ENCODE data around the gene CBLIF. TPM values are rescaled to one million over a fixed set of nuclear protein-coding genes. Genes with fewer than 3 reads are reported as not detected.

CBLIF gene
- total and polyA plus RNA-seq, 3 donors from 2014 or later = 0.37 to 0.54 TPM; not detected in 1

GRCh38 chr11:59801981-59802638 lies 43.2 kb downstream of the CBLIF start:
- WGBS, 2 donors = 63% methylated on average over 5 of the region's 5 CpGs
- Histone ChIP-seq H3K4me1 (no peaks in the 10 kb centered on the region), H3K9me3 (no peaks in the 10 kb centered on the region), H3K4me3 (no peak overlapping the region), H3K36me3 (ENCODE audit: low read depth, missing control alignments) (no peaks in the 10 kb centered on the region), H3K27ac (no peak overlapping the region), H3K27me3 (no peaks in the 10 kb centered on the region)
- intact Hi-C loops (cut with DNase I; ENCODE audit: low total_unique reads) = loop anchor here (5.0 kb wide), 1 partner anchor 45 kb away; the partner anchor contains the start of gene STX3
- DNase-seq = no peak
- TF ChIP-seq CTCF (IDR thresholded peaks at IDR 0.05) (no peak), POLR2A (IDR thresholded peaks at IDR 0.05) (no peak)

GRCh38 chr11:59801160-59801706 lies 44.1 kb downstream of the CBLIF start:
- no peaks in the 10 kb centered on the region for H3K9me3 ChIP-seq
- 52 to 58% methylated on average over 2 of the region's 2 CpGs for WGBS, 2 donors
- H3K36me3 ChIP-seq (ENCODE audit: low read depth, missing control alignments) = no peaks in the 10 kb centered on the region
- H3K27me3 ChIP-seq = no peaks in the 10 kb centered on the region
- no peaks in the 10 kb centered on the region for H3K4me1 ChIP-seq
- H3K4me3 ChIP-seq = no peak overlapping the region
- TF ChIP-seq CTCF (IDR thresholded peaks at IDR 0.05) (no peak), POLR2A (IDR thresholded peaks at IDR 0.05) (no peak)
- no peak overlapping the region for H3K27ac ChIP-seq
- intact Hi-C loops (cut with DNase I; ENCODE audit: low total_unique reads) = loop anchor here (5.0 kb wide), 1 partner anchor 44 kb away; the partner anchor contains the start of gene STX3
- no peak for DNase-seq

GRCh38 chr11:59800390-59801025 lies 44.8 kb downstream of the CBLIF start:
- Histone ChIP-seq H3K27ac (no peak overlapping the region), H3K36me3 (ENCODE audit: low read depth, missing control alignments) (no peaks in the 10 kb centered on the region), H3K9me3 (no peaks in the 10 kb centered on the region), H3K4me1 (no peaks in the 10 kb centered on the region), H3K4me3 (no peak overlapping the region), H3K27me3 (no peaks in the 10 kb centered on the region)
- WGBS, 2 donors = 89 to 91% methylated on average over 7 of the region's 7 CpGs
- intact Hi-C loops (cut with DNase I; ENCODE audit: low total_unique reads) = loop anchor here (5.0 kb wide), 1 partner anchor 43 kb away; the partner anchor contains the start of gene STX3
- DNase-seq = no peak
- TF ChIP-seq POLR2A (IDR thresholded peaks at IDR 0.05) (no peak), CTCF (IDR thresholded peaks at IDR 0.05) (no peak)

GRCh38 chr11:59794417-59794816 lies 50.9 kb downstream of the CBLIF start:
- Histone ChIP-seq H3K9me3 (no peaks in the 10 kb centered on the region), H3K4me3 (no peak overlapping the region), H3K4me1 (no peaks in the 10 kb centered on the region), H3K27me3 (no peaks in the 10 kb centered on the region), H3K27ac (no peak overlapping the region), H3K36me3 (ENCODE audit: low read depth, missing control alignments) (no peaks in the 10 kb centered on the region)
- intact Hi-C loops (cut with DNase I; ENCODE audit: low total_unique reads) = no loop called here
- 87 to 89% methylated on average over 3 of the region's 3 CpGs for WGBS, 2 donors
- DNase-seq = no peak
- TF ChIP-seq POLR2A (IDR thresholded peaks at IDR 0.05) (no peak), CTCF (IDR thresholded peaks at IDR 0.05) (no peak)

All from testis (tissue), 3 donors.